Adipose tissue (tissue), 3 donors: ENCODE measurements around the gene LSAMP. TPM values are rescaled to one million over a fixed set of nuclear protein-coding genes. Genes with fewer than 3 reads are reported as not detected.

ENCODE experiments used
- H3K27ac ChIP-seq: one replicate; pipeline ENCODE4 v1.5.1; 2013; ENCODE audit warnings: low read depth, low read length
- WGBS, 3 donors: extraction: QIAGEN DNeasy Blood & Tissue Kit; methylation state at CpG; one replicate each; pipeline ENCODE4 v1.1.7; 2013; 5-methylcytosine and 5-hydroxymethylcytosine counted together
- polyA plus RNA-seq, 3 donors: library from polyadenylated mRNA; stranded (reverse); fragments of 200-250 nt; gene quantifications; one replicate each; pipeline ENCODE4 v1.2.3, GENCODE V29; 2013
- donor health status: healthy with polysubstance abuse.
- donor health status: Bipolar disorder and iron deficiency.
- donor health status: healthy.

Gene LSAMP
- polyA plus RNA-seq, 3 donors: 0.38 to 2.1 (median 1.4) TPM

GRCh38 chr3:116318370-116318769 lies 126.9 kb downstream of the LSAMP start:
- H3K27ac ChIP-seq: no peak overlapping the region
- WGBS, 3 donors: 55 to 91% (median 90%) methylated on average over 1 of the region's 1 CpG

GRCh38 chr3:116316771-116317170 lies 128.5 kb downstream of the LSAMP start:
- WGBS, 3 donors: 77 to 86% (median 86%) methylated on average over 3 of the region's 3 CpGs
- no peak overlapping the region for H3K27ac ChIP-seq

GRCh38 chr3:116314476-116314875 lies 130.8 kb downstream of the LSAMP start:
- H3K27ac ChIP-seq: no peak overlapping the region
- WGBS, 3 donors: 40 to 56% (median 54%) methylated on average over 3 of the region's 3 CpGs

GRCh38 chr3:116306720-116307119 lies 138.6 kb downstream of the LSAMP start:
- 68 to 82% (median 74%) methylated on average over 2 of the region's 2 CpGs for WGBS, 3 donors
- H3K27ac ChIP-seq: no peak overlapping the region

- H3K27ac ChIP-seq: no peak overlapping the region
- WGBS, 3 donors: 83 to 94% (median 94%) methylated on average over 1 of the region's 1 CpG
These were observed 139.1 kb downstream of the LSAMP start for GRCh38 chr3:116306149-116306548.

- no peak overlapping the region for H3K27ac ChIP-seq
- 41 to 62% (median 58%) methylated on average over 4 of the region's 4 CpGs for WGBS, 3 donors
These were observed 143.1 kb downstream of the LSAMP start for GRCh38 chr3:116302087-116302747.

- WGBS, 3 donors: 61 to 74% (median 69%) methylated on average over 1 of the region's 1 CpG
- H3K27ac ChIP-seq: no peak overlapping the region
These were observed 143.9 kb downstream of the LSAMP start for GRCh38 chr3:116301422-116301821.

- WGBS, 3 donors: 79 to 85% (median 85%) methylated on average over 5 of the region's 5 CpGs
- H3K27ac ChIP-seq: no peak overlapping the region
These were observed 145.1 kb downstream of the LSAMP start for GRCh38 chr3:116300226-116300625.

- 67 to 82% (median 71%) methylated on average over 3 of the region's 3 CpGs for WGBS, 3 donors
- H3K27ac ChIP-seq: no peak overlapping the region
These were observed 145.6 kb downstream of the LSAMP start for GRCh38 chr3:116299646-116300081.

GRCh38 chr3:116298151-116298550 lies 147.1 kb downstream of the LSAMP start:
- H3K27ac ChIP-seq: no peak overlapping the region
- WGBS, 3 donors: 50 to 65% (median 56%) methylated on average over 1 of the region's 1 CpG

- 84 to 93% (median 91%) methylated on average over 4 of the region's 4 CpGs for WGBS, 3 donors
- no peak overlapping the region for H3K27ac ChIP-seq
These were observed 154.1 kb downstream of the LSAMP start for GRCh38 chr3:116291141-116291540.

GRCh38 chr3:116288485-116288884 lies 156.8 kb downstream of the LSAMP start:
- H3K27ac ChIP-seq: no peak overlapping the region
- WGBS, 3 donors: 45 to 52% (median 47%) methylated on average over 4 of the region's 4 CpGs

- WGBS, 3 donors: 85 to 97% (median 87%) methylated on average over 1 of the region's 1 CpG
- H3K27ac ChIP-seq: no peak overlapping the region
These were observed 159.4 kb downstream of the LSAMP start for GRCh38 chr3:116285781-116286421.

- no peak overlapping the region for H3K27ac ChIP-seq
- 48 to 72% (median 70%) methylated on average over 4 of the region's 4 CpGs for WGBS, 3 donors
These were observed 163.8 kb downstream of the LSAMP start for GRCh38 chr3:116281313-116282143.

- 56 to 74% (median 69%) methylated on average over 5 of the region's 5 CpGs for WGBS, 3 donors
These were observed 165.1 kb downstream of the LSAMP start for GRCh38 chr3:116280130-116280740.

GRCh38 chr3:116276675-116277074 lies 168.6 kb downstream of the LSAMP start:
- H3K27ac ChIP-seq: no peak overlapping the region
- 59 to 79% (median 73%) methylated on average over 3 of the region's 3 CpGs for WGBS, 3 donors

More at GRCh38 chr3:116280130-116280740, 165.1 kb downstream of the LSAMP start:
- H3K27ac ChIP-seq: no peak overlapping the region

- 35 to 51% (median 42%) methylated on average over 2 of the region's 2 CpGs for WGBS, 3 donors
These were observed 175.2 kb downstream of the LSAMP start for GRCh38 chr3:116270056-116270455.

GRCh38 chr3:116267116-116267515 lies 178.2 kb downstream of the LSAMP start:
- no peak overlapping the region for H3K27ac ChIP-seq
- 79 to 90% (median 80%) methylated on average over 1 of the region's 1 CpG for WGBS, 3 donors

More at GRCh38 chr3:116270056-116270455, 175.2 kb downstream of the LSAMP start:
- no peak overlapping the region for H3K27ac ChIP-seq
